ENCODE measurements around the gene UFC1. TPM values are rescaled to one million over a fixed set of nuclear protein-coding genes. Genes with fewer than 3 reads are reported as not detected.

UFC1 gene
- total and polyA plus RNA-seq, 2 of the 13 experiments (the other 11 are each of a cell fraction or from before 2014, with no cell fraction given): 72.8 to 85.2 TPM

DNA sequence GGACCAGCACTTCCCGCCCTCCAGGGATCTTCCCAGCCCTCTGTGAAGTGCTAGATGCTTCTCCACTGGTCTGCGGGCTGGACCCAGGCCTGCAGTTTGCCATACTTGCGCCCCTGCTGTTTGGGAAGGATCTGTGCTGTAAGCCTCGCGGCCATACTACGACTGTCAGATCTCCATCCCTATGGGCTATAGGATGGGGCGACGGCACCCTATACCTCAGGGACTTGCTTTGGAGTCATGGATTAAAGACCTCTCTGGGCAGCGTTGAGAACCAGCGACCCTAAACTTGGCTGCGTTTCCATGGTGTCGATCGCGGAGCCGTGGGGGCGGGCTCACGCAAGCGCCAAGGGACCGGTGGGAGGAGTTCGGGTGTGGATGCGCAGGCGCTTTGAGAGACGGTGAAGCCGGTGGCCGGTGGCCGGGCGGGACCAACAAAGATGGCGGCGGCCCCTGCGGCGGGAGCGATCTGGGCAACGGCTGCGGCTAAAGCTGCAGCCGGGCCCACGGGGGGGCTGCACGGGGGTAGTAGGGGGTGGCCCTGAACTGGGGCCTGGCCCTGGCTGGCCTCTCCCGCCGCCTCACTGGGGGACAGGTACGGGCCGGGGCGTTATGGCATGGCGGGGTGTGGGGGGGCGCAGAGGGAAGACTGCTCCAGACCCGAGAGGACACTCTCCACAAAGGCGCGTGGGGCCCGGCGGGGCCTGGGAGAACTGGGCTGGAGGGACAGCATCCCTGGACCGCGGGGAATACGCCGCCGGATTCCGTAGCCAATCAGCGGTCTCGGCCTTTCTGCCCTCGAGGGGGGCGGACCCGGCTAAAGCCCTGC is 5.5 kb downstream of the UFC1 start, which contains the start of gene USP21 (continued):
- TF ChIP-seq ZFAT (CRISPR knock-in tag; conservative IDR thresholded peaks at IDR 0.05) (no peak), TCF12 (IDR thresholded peaks at IDR 0.05) (no peak), TCF12 (CRISPR knock-in tag; IDR thresholded peaks at IDR 0.05) (no peak), CAMTA2 (CRISPR knock-in tag; IDR thresholded peaks at IDR 0.05; ENCODE audit: borderline replicate concordance) (no peak; the same call in 1 of the 2 replicates), TGIF2 (CRISPR knock-in tag; IDR thresholded peaks at IDR 0.05) (no peak), ZNF850 (CRISPR knock-in tag; conservative IDR thresholded peaks at IDR 0.05) (no peak), HIVEP1 (CRISPR knock-in tag; IDR thresholded peaks at IDR 0.05) (no peak), NBN (conservative IDR thresholded peaks at IDR 0.05) (no peak), ZBTB42 (CRISPR knock-in tag; IDR thresholded peaks at IDR 0.05) (no peak), RBM22 (optimal IDR thresholded peaks at IDR 0.05; ENCODE audit: low read length) (no peak), ZNF569 (CRISPR knock-in tag; IDR thresholded peaks at IDR 0.05; ENCODE audit: borderline replicate concordance) (no peak), WIZ (CRISPR knock-in tag; IDR thresholded peaks at IDR 0.05) (no peak), SUZ12 (IDR thresholded peaks at IDR 0.05; ENCODE audit: low read depth, low read length) (no peak)
- TF ChIP-seq, protein P1, sequence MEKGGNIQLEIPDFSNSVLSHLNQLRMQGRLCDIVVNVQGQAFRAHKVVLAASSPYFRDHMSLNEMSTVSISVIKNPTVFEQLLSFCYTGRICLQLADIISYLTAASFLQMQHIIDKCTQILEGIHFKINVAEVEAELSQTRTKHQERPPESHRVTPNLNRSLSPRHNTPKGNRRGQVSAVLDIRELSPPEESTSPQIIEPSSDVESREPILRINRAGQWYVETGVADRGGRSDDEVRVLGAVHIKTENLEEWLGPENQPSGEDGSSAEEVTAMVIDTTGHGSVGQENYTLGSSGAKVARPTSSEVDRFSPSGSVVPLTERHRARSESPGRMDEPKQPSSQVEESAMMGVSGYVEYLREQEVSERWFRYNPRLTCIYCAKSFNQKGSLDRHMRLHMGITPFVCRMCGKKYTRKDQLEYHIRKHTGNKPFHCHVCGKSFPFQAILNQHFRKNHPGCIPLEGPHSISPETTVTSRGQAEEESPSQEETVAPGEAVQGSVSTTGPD (CRISPR knock-in tag; IDR thresholded peaks at IDR 0.05): no peak
- TF ChIP-seq, protein P2, sequence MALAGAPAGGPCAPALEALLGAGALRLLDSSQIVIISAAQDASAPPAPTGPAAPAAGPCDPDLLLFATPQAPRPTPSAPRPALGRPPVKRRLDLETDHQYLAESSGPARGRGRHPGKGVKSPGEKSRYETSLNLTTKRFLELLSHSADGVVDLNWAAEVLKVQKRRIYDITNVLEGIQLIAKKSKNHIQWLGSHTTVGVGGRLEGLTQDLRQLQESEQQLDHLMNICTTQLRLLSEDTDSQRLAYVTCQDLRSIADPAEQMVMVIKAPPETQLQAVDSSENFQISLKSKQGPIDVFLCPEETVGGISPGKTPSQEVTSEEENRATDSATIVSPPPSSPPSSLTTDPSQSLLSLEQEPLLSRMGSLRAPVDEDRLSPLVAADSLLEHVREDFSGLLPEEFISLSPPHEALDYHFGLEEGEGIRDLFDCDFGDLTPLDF (CRISPR knock-in tag; IDR thresholded peaks at IDR 0.05): no peak
- TF ChIP-seq, protein P3, sequence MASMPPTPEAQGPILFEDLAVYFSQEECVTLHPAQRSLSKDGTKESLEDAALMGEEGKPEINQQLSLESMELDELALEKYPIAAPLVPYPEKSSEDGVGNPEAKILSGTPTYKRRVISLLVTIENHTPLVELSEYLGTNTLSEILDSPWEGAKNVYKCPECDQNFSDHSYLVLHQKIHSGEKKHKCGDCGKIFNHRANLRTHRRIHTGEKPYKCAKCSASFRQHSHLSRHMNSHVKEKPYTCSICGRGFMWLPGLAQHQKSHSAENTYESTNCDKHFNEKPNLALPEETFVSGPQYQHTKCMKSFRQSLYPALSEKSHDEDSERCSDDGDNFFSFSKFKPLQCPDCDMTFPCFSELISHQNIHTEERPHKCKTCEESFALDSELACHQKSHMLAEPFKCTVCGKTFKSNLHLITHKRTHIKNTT (CRISPR knock-in tag; IDR thresholded peaks at IDR 0.05): no peak
- TF ChIP-seq, protein P4, sequence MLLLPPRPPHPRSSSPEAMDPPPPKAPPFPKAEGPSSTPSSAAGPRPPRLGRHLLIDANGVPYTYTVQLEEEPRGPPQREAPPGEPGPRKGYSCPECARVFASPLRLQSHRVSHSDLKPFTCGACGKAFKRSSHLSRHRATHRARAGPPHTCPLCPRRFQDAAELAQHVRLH (CRISPR knock-in tag; IDR thresholded peaks at IDR 0.05; ENCODE audit: borderline replicate concordance, low read depth): no peak
- TF ChIP-seq, protein P5, sequence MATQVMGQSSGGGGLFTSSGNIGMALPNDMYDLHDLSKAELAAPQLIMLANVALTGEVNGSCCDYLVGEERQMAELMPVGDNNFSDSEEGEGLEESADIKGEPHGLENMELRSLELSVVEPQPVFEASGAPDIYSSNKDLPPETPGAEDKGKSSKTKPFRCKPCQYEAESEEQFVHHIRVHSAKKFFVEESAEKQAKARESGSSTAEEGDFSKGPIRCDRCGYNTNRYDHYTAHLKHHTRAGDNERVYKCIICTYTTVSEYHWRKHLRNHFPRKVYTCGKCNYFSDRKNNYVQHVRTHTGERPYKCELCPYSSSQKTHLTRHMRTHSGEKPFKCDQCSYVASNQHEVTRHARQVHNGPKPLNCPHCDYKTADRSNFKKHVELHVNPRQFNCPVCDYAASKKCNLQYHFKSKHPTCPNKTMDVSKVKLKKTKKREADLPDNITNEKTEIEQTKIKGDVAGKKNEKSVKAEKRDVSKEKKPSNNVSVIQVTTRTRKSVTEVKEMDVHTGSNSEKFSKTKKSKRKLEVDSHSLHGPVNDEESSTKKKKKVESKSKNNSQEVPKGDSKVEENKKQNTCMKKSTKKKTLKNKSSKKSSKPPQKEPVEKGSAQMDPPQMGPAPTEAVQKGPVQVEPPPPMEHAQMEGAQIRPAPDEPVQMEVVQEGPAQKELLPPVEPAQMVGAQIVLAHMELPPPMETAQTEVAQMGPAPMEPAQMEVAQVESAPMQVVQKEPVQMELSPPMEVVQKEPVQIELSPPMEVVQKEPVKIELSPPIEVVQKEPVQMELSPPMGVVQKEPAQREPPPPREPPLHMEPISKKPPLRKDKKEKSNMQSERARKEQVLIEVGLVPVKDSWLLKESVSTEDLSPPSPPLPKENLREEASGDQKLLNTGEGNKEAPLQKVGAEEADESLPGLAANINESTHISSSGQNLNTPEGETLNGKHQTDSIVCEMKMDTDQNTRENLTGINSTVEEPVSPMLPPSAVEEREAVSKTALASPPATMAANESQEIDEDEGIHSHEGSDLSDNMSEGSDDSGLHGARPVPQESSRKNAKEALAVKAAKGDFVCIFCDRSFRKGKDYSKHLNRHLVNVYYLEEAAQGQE (IDR thresholded peaks at IDR 0.05; ENCODE audit: borderline replicate concordance in 1 of 2, low read depth in 1 of 2, low read length in 2 of 2): 0 out of 4 replicates have a peak, but pooled peaks of 1 of the 2 experiments have one; percentile 64
- TF ChIP-seq, protein P6, sequence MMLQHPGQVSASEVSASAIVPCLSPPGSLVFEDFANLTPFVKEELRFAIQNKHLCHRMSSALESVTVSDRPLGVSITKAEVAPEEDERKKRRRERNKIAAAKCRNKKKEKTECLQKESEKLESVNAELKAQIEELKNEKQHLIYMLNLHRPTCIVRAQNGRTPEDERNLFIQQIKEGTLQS (CRISPR knock-in tag; IDR thresholded peaks at IDR 0.05): 0 out of 2 replicates have a peak, but pooled peaks have one; percentile 25
- TF ChIP-seq, protein P7, sequence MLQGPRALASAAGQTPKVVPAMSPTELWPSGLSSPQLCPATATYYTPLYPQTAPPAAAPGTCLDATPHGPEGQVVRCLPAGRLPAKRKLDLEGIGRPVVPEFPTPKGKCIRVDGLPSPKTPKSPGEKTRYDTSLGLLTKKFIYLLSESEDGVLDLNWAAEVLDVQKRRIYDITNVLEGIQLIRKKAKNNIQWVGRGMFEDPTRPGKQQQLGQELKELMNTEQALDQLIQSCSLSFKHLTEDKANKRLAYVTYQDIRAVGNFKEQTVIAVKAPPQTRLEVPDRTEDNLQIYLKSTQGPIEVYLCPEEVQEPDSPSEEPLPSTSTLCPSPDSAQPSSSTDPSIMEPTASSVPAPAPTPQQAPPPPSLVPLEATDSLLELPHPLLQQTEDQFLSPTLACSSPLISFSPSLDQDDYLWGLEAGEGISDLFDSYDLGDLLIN (CRISPR knock-in tag; IDR thresholded peaks at IDR 0.05; ENCODE audit: borderline replicate concordance): no peak

Measured in HepG2 (cell line).